Iris pigment epithelial cell (primary cell): ENCODE measurements around the gene TP53RK.

Experiments used
- DNase-seq: peaks from one replicate; pipeline ENCODE4 v3.0.0-alpha.2; 2011; ENCODE audit warnings: low read depth

Gene TP53RK

GRCh38 chr20:46660487-46660886 lies 28.8 kb downstream of the TP53RK start:
- no peak for DNase-seq

DNA sequence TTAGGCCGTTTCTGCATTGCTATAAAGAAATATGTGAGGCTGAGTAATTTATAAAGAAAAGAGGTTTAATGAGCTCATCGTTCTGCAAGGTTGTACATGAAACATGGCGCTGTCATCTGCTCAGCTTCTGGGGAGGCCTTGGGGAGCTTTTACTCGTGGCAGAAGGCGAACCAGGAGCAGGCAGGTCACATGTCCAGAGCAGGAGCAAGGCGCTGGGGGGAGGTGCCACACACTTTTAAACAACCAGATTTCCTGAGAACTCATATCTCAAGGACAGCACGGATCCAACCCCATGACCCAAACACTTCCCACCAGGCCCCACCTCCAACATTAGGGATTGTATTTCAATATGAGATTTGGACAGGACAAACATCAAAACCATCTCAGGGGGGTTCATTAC lies 31.6 kb downstream of the TP53RK start:
- no peak for DNase-seq

DNA sequence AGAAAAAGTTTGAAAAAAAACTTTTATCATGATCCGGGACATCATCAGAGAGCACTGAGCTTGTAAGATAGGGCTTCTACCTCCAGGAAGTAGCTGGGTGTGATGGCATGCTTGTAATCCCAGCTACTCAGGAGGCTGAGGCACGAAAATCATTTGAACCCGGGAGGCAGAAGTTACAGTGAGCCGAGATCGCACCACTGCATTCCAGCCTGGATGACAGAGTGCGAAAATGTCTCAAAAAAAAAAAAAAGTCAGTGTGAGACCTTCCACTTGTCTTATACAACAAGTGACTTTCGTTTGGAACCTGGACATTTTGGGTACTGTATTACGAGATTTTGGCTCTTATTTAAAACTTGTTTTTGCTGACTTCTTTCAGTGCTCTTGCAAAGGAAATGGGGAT lies 32.1 kb downstream of the TP53RK start:
- DNase-seq, result no peak

DNA sequence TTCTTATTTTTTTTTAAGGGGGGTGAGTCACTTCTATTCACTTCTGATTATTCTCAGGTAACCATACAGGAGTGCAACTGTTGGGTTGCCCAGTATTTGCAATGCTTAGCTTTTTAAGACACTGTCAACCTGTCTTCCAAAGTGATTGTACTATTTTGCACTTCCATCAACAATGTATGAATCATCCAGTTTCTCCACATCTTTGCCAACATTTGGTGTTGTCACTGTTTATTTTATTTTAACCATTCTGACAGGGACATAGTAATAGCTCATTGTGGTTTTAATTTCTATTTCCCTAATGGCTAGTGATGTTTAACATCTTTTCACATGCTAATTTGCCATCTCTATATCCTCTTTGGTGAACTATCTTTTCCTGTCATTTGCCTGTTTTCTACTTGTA lies 36.5 kb downstream of the TP53RK start:
- peak; percentile 38 for DNase-seq

DNA sequence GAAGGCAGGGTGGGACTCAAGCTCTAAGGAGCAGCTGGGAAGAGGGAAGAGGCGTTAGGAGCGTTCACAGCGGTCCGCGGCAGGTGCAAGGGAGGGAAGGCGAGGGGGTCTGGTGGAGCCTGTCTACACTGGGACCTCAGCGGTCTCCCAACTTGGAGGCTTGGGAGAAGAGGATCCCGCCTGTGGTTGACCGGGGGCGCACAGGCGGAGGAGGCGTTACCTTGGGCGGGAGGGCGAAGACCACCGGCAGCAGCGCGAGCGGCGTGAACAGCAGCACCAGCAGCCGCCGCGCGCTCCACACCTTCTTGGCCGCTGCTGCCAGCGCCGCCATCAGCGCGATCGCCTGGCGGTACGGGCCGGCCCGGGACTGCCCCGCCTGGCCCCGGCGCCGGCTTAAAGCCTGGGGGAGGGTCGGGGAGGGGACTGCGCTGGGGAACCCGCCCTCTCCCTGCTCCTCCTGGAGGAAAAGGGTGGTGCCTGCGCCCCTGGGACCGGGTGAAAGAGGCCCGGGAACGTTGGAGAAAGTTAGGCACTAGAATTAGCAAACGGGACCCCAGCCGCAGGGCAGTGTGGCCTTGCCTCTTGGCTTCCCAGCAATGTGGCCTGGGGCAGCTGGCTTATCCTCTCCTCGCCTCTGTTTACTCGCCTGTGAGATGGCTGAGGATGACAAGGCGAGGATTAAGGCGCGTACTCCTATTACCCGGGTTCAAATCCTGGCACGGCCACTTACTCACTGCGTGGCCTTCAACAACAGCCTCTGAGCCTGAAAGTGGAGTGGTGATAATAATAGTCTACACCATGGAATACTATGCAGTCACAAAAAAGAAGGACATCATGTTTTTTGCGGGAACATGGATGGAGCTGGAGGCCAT lies 37.9 kb downstream of the TP53RK start, which contains the start of gene SLC13A3:
SLC13A3 (minus strand) TSS at position 369 of the 872 bp plus-strand sequence; CDS start at position 331, 38 bp downstream.
- DNase-seq, result peak; percentile 18

GRCh38 chr20:46650575-46651090 lies 38.6 kb downstream of the TP53RK start:
- no peak for DNase-seq

DNA sequence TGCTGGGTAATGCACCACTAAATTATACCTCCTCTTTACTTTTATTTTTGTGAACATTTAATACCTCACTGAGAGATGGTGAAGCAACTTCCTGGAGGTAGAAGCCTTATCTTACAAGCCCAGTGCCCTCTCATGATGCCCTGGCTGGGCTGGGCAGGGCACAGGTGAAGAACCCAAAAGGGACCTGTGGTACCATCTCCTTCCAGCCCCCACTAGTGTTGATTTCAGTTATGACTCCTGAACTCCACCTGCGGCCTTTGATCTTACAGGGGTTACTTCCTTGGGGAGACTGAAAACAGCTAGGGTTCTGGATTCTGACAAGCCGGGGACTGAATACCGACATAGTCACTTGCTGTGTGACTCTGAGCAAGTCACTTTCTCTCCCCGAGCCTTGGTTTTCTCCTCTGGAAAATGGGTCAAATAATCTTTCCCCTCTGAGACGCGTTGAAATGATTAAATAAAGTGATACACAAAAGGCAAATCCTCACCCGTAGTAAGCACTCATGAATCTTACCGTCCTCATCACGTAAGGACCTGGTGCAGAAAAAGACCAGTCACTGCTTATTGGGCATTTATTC lies 39.2 kb downstream of the TP53RK start:
- no peak for DNase-seq

- no peak for DNase-seq
These were observed 39.6 kb downstream of the TP53RK start for GRCh38 chr20:46649650-46649949.

- DNase-seq, result no peak
These were observed 40.2 kb downstream of the TP53RK start for GRCh38 chr20:46648903-46649649.

- DNase-seq, result no peak
These were observed 41.8 kb downstream of the TP53RK start for GRCh38 chr20:46647469-46647868.

- no peak for DNase-seq
These were observed 42.4 kb downstream of the TP53RK start for GRCh38 chr20:46646659-46647380.

DNA sequence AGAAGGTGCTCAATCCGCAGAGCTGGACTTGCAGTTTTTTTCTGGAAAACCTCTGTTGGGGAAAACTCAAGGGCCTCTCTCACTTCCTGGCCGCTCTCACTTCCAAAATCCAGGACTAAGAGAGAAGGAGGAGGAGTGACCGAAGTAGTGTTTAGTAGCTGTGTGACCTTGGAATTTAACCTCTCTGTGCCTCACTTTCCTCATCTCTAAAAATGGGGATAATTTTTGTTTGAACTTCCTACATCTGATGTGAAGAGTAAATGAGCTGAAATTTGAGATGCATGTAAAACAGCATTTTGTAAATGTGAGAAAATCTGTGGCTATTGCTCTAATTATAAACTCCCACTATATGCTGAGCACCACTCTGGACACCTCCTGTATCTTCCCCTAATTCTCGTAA lies 43.1 kb downstream of the TP53RK start:
- DNase-seq, result no peak

DNA sequence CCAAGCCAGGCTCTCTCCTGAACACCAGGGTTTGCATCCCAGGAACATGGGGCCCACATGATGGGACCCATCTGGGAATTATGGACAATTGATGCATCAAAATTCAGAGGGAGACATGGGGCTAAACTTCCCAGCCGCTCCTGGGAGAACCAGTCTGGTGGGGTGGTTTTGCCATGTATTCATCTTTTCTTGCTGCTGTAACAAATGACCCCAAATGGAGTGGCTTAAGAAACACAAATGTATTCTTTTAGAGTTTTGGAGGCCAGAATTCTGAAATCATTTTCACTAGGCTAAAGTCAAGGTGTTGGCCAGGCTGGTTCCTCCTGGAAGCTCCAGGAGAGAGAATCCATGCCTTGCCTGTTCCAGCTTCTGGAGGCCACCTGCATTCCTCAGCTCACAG lies 44.5 kb downstream of the TP53RK start:
- no peak for DNase-seq

GRCh38 chr20:46644160-46644559 lies 45.1 kb downstream of the TP53RK start:
- DNase-seq, result no peak

GRCh38 chr20:46642969-46643343 lies 46.3 kb downstream of the TP53RK start:
- DNase-seq, result no peak

GRCh38 chr20:46642265-46642968 lies 46.8 kb downstream of the TP53RK start:
- no peak for DNase-seq

- no peak for DNase-seq
These were observed 47.8 kb downstream of the TP53RK start for GRCh38 chr20:46641424-46641823.

- no peak for DNase-seq
These were observed 48.5 kb downstream of the TP53RK start for GRCh38 chr20:46640536-46641311.

DNA sequence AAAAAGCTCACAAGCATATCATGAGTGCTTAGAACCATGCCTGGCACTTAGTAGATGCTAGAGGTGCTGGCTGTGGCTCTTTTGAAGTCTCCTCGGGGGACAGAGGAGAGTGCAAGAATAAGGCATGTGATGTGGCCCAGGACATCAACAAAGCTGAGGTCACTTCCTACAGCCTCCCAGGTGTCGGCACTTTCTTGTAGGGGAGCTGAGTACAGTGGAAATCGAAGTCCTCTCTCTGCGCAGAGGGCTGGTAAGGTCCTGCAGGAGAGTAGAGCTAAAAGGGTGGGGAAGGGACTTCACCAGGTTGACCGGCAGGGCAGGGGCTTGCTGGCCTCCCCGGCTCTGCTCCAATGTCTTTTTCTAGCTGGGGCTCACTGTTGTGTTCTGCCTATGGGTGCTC lies 49.2 kb downstream of the TP53RK start:
- no peak for DNase-seq

- DNase-seq, result no peak
These were observed 49.7 kb downstream of the TP53RK start for GRCh38 chr20:46639587-46639986.

- no peak for DNase-seq
These were observed 50.4 kb downstream of the TP53RK start for GRCh38 chr20:46638898-46639274.
